HG02623 (cell line): ENCODE results near the gene NPHP3.
"Not testable (repeated sequence)": the region's sequence is repeated elsewhere in the genome, so short reads cannot be mapped to it uniquely, and the experiment has no call there.

Source experiments
- ATAC-seq: cut with Tn5 transposase; IDR thresholded peaks from one replicate; pipeline ENCODE4 v1.9.1; 2021; ENCODE audit warnings: moderate library complexity; ENCODE audit not compliant: unreplicated experiment

The NPHP3 gene

DNA sequence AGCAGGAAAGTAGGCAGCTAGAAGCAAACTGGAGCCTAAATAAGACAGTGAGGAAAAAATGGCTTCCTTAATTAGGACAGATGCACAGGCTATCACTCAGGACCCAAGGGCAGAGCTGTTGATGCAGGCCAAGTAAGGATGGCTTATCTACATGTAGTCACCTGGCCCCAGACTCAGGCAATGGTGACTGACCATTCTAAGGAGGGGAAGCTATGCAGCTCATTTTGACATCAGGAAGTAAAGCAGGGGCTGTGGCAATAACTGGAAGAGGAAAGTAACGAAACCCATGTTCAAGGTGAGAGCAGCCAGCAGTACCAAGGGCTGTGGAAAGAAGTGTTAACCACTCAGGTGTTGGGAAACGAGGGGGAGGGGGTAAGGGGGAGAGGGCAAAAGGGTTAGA lies 78.8 kb downstream of the NPHP3 start:
- no peak for ATAC-seq

DNA sequence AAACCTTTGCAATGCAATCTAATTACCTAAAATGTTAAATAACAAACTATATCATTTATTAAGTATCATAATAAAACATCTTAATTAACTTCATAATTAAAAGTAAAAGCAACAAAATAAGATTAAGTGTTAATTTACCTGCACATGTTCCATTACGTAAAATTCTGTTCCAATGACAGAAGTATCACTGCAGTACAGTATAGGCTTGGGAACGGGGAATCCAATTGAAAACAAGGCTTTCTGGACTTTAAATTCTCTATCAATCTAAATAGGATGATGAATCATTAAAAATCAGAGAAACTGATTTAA lies 79.7 kb downstream of the NPHP3 start:
- ATAC-seq = no peak

DNA sequence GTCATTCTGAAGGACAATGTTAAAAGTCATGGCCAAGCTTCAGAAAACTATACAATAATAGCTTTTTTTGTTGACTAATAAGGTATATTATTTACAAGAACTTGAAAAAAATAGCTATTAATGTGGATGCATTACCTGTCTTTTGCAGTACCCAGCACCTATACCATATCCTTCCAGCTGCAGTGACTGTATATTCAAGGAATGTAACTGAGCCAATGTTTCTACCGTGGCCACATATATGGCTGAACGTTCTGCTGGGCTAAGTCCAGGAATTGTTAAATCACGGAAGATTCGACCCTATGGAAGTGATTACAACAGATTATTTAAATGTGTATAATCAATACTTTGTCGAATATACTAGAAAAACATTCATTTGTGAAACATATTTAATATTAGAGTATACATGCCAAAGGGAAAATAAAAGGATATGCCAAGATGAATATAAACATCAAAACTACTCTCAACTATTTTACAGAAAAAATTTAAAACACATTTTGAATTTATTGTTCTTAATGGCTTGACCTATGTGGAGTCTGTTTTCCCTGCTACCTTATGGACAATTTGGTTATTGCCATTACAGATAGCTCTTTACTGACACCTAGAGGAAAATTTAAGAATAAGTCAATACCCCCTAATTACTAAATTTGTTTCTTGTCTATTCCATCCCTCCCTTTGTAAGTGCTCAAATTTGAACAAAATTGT lies 80.2 kb downstream of the NPHP3 start:
- ATAC-seq = no peak

DNA sequence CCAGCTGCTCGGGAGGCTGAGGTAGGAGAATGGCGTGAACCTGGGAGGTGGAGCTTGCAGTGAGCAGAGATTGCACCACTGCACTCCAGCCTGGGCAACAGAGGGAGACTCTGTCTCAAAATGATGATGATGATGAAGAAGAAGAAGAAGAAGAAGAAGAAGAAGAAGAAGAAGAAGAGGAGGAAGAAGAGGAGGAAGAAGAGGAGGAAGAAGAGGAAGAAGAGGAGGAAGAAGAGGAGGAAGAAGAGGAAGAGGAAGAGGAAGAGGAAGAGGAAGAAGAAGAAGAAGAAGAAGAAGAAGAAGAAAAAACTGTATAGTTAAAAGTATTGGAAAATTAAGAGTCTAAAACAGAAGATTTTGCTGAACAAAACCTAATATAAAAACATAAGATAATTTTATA lies 80.8 kb downstream of the NPHP3 start:
- not testable (repeated sequence) for ATAC-seq

DNA sequence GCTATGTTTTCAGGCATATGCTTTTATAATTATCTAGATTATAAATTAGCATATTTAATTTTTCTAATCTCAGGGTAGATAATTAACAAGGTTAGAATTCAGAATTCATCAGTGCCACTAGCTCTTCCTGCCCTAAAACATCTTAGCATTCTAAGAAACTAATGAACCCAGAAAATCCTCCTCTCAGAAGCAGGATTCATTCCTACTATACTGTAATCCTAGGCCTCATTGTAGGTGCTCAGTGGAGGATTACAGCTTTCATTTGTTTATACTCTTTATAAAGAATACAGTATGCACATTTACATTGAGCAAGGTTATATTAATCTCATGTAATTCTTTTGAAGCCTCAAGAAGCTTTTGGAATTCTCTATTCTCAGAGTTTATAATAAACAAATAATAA lies 83.5 kb downstream of the NPHP3 start:
- ATAC-seq = no peak

DNA sequence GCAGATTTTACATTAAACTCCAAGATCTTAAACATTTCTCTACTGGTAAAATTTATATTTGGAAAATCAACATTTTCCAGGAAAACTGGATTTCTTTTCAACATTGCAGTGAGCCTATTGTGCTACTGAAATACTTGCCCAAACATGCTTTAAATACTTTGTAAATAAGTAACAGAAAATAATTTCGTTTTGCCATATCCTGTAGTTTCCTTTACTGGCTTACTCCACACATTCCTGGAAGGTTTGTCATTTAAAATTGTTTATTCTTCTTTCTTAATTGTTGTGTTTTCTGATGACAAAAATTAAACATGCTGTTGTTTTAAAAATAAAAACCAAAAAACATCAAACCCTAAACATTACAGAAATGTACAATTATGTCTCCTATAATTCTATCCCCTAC lies 84.6 kb downstream of the NPHP3 start:
- ATAC-seq = no peak

DNA sequence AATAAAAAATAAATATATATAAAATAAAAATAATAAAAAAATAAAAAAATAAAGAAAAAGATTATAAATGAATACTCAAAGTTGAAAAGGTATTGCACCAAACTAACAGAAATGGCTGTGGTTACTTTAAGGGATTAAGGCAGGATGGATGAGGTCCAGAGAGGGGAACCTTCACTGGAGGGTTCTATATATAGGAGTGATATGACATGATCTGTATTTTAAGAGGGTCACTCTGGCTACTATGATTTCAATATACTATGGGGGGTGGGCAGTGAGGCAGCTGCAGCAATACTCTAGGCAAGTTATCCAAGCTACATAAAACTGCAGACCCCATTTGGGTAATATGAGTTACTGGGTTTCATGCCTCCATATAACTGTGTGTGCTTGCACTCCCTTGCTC lies 87.2 kb downstream of the NPHP3 start:
- no peak for ATAC-seq
